GM19099 (cell line): ENCODE data around the gene DDX24.

Experiments used
- POLR2A ChIP-seq: IDR thresholded peaks from 3 replicates; pipeline ENCODE4 v1.6.1; 2011; ENCODE audit warnings: low read depth; ENCODE audit not compliant: insufficient read length; ENCODE audit errors: extremely low read depth

The DDX24 gene

GRCh38 chr14:94075008-94075407 lies 6.0 kb downstream of the DDX24 start:
- no peak for TF ChIP-seq POLR2A

GRCh38 chr14:94074534-94074933 lies 6.5 kb downstream of the DDX24 start:
- no peak for TF ChIP-seq POLR2A

DNA sequence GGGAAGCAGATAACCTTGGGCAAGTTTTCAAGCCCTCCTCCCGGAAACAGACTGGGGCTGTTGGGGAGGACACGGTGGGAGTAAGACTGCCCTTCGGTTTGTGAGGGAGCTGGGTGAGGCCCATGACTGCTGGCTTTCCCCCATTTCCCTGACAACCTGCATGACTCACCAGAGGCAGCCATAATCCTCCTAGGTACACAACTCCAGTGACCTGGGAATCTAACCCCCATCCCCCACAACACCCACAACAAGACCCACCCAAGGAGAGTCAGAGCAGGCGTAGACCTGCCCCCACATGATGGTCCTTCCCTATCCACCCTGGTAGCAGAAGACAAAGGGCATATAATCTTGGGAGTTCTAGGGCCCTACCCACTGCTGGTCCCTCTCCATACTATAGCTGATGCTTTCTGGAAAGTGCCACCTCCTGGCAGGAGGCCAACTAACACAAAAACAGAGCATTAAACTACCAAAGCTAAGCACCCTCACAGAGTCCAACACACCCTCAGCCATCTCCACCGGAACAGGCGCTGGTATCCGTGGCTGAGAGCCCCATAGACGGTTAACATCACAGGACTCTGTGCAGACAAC lies 14.8 kb downstream of the DDX24 start:
- no peak for TF ChIP-seq POLR2A

GRCh38 chr14:94062344-94062940 lies 18.6 kb downstream of the DDX24 start:
- TF ChIP-seq POLR2A: no peak

GRCh38 chr14:94059998-94060397 lies 21.0 kb downstream of the DDX24 start:
- no peak for TF ChIP-seq POLR2A

GRCh38 chr14:94058674-94059138 lies 22.3 kb downstream of the DDX24 start:
- TF ChIP-seq POLR2A: no peak

- TF ChIP-seq POLR2A: no peak
These were observed 22.8 kb downstream of the DDX24 start for GRCh38 chr14:94058128-94058673.

DNA sequence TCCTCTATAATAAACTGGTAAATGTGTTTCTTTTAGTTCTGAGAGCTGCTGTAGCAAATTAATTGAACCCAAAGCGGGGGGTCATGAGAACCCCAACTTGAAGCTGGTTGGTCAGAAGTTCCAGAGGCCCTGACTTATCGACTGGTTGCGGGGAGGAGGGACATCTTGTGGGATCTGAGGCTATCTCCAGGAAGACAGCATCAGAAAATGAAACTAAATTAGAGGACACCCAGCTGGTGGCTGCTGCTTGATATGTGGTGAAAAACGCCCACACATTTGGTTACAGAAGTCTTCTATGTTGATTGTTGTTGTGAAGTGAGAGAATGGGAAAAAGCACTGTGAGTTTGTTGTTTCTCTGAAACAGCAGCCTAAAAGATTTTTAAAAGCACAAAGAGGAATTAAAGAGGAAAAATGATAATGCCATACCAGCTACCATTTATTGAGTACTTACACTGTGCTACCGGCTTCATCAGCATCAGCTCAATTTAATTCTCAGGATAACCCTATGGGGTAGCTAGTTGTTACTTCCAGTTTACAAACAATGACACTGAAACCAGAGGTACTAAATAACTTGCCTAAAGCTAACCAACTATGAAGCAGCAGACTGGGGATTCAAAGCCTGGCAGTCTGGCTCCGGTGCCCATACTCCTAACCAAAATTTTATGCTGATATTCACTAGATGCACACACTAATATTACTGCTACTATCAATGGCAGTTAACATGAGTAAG lies 24.3 kb downstream of the DDX24 start:
- TF ChIP-seq POLR2A: no peak

GRCh38 chr14:94054936-94055335 lies 26.1 kb downstream of the DDX24 start:
- no peak for TF ChIP-seq POLR2A

- TF ChIP-seq POLR2A: no peak
These were observed 26.6 kb downstream of the DDX24 start for GRCh38 chr14:94054401-94054800.

DNA sequence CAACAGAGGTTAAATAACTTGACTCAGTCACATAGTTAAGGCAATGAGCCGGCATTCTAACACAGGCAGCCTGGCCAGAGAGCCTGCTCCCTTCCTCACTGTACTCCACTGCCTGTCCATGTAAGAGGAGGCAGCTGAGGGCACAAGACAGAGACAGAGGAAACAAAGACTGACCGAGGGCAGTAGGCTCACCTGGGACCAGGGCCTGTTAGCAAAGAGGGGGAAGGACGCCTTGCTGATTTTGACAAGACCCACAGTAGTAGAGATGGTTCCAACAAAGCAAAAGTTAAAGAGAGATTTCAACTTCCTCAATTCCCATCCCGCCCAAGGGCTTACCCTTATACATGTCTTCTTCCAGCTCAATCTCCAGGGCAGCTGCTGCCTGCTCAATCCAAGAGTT lies 28.3 kb downstream of the DDX24 start:
- TF ChIP-seq POLR2A: no peak

DNA sequence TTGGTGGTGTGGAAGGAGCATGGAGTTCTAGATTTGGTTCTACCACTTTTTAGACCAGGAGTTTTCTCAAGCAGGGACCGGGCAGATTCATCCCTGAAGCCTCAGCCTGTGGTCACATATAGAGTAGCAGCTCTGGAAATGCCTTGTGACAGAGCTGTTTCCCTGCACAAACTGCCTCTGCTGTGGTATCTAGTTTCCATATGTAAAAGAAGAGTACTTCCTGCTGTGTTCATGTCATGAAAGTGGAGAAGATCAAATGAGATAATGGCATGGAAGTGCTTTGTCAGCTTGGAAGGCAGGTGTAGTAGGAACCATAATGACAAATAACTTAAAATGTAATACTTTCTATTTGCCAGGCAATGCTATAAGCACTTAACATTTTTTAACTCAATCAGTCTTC lies 28.8 kb downstream of the DDX24 start:
- TF ChIP-seq POLR2A: no peak

DNA sequence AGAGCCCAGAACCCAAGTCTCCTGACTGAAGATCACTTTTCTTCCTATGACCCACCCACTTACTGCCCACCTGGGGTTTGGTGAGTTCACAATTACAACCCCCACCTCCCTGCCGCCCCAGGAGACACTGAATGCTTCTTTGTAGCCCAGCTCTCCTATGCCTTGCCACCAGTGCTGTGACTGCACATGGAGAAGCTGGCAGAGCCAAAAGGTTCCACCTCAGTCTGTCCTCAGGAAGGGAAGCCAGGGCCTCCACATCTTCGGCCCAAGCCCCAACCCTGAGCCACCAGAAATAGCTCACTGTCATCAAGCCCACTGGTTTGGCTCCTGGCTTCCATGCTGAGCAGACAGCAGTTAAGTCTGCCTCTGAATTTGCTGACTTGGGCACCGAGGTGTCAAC lies 29.2 kb downstream of the DDX24 start:
- no peak for TF ChIP-seq POLR2A

DNA sequence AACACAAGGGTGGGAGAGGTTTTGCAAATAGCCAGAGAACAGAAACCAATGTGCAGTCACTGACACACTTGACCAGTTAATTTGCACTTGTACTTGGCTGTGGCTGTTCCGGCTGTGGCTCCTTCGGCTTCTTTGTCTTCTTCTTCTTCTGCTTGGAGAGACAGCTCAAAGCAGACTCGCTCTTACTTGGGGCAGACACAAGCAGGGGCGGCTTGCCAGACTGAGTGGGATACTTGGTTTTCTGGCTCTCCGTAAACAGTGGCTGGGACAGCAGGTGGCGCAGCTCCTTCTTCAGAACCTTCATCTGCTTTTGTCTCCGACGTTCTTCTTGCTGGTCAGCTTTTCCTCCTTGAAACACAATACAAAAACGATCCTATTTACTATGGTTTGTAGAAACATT lies 29.9 kb downstream of the DDX24 start:
- no peak for TF ChIP-seq POLR2A

DNA sequence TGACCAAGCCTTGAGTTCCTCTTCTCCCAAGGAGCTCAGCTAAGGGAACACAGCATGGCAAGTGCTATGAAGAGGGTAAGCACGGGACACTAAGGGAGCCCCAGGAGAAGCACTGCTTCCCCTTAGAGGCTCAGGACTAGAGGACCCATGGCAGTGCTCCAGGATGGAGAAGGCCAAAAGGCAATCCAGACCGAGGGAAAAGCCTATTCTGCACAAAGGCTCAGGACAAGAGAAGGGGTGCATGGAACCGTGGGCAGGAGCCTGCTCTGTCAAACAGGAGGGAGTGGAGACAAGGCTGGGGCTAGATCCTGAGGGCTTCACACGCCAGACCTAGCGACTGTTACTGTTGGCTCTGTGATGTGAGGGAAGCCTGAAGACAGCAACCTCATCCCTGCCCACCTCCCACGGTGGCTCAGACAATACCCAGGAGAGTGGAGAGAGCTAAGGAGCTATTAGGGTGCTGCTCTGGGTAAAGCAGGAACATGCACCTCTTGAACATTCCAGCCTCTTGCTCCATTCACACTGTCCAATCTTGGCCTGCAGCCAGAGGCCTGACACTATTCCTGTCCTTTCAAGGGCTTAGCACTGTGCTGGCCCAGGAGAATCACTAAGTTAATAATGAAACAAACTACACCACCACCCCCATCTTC lies 30.6 kb downstream of the DDX24 start:
- no peak for TF ChIP-seq POLR2A

DNA sequence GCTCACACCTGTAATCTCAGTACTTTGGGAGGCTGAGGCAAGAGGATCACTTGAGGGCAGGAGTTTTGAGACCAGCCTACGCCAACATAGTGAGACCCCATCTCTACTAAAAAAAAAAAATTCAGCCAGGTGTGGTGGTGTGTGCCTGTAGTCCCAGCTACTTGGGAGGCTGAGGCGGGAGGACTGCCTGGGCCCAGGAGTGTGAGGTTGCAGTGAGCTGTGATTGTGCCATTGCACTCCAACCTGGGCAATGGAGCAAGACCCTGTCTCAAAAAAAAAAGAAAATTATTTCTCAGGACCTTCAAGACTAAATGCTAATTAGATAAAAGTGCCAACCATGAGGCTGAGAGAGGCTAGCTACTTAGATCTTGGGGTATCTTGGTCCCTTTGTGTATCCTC lies 31.4 kb downstream of the DDX24 start:
- TF ChIP-seq POLR2A: no peak
